SK-N-SH (cell line): ENCODE data around the gene BRWD1. TPM values are rescaled to one million over a fixed set of nuclear protein-coding genes. Genes with fewer than 3 reads are reported as not detected.

Experiments
- CTCF ChIA-PET: fragments of 300-600, 350-600 bp; formaldehyde crosslinking; extraction: SDS; loops from one replicate; lab custom pipeline; 2021; lab: Yijun Ruan, JAX
- POLR2A ChIA-PET: fragments of 350-600 bp; sonication (Branson Sonifier 250); formaldehyde crosslinking; extraction: SDS; loops from one replicate; lab custom pipeline; 2020; ENCODE audit warnings: antibody characterized with exemption, inconsistent platforms; lab: Yijun Ruan, JAX
- DNase-seq: peaks from one replicate; pipeline ENCODE4 v3.0.0; 2012
- H2AFZ ChIP-seq: fragments of 200-600 bp; sonication (generic); 2 replicates; pipeline ENCODE4 v1.8.1; 2016; ENCODE audit warnings: antibody characterized with exemption, mild to moderate bottlenecking, low read depth
- H3F3A ChIP-seq: fragments of 200-600 bp; sonication (generic); replicated peaks from 2 replicates; pipeline ENCODE3; 2016; ENCODE audit warnings: antibody characterized with exemption, mild to moderate bottlenecking; ENCODE audit not compliant: insufficient read depth
- H3K27ac ChIP-seq, 2 experiments: fragments of 200-500 bp in 1 of 2; fragments of 200-600 bp in 1 of 2; sonication (Bioruptor generic) in 1 of 2; sonication (generic), shearing (Covaris generic) in 1 of 2; 2 replicates each; pipeline versions ENCODE4 v1.5.1 to v1.6.1; 2014 to 2016; ENCODE audit warnings: low read depth in 2 of 2, inconsistent platforms in 1 of 2, low read length in 1 of 2, mild to moderate bottlenecking in 1 of 2, mixed read lengths in 1 of 2
- H3K27me3 ChIP-seq: fragments of 200-600 bp; sonication (generic), shearing (Covaris generic); 2 replicates; pipeline ENCODE4 v1.6.1; 2016; ENCODE audit warnings: mixed run types; ENCODE audit not compliant: insufficient read depth
- H3K36me3 ChIP-seq, 2 experiments: fragments of 200-500 bp in 1 of 2; fragments of 200-600 bp in 1 of 2; sonication (Bioruptor generic) in 1 of 2; sonication (generic) in 1 of 2; replicated peaks in 1 of 2; 2 replicates each; pipeline versions ENCODE3 to v1.5.1; 2014 to 2016; ENCODE audit warnings: low read length in 1 of 2, mild to moderate bottlenecking in 1 of 2; ENCODE audit not compliant: insufficient read depth in 2 of 2, control insufficient read depth in 1 of 2
- H3K4me1 ChIP-seq, 2 experiments: fragments of 200-500 bp in 1 of 2; fragments of 200-600 bp in 1 of 2; sonication (Bioruptor generic) in 1 of 2; sonication (generic), shearing (Covaris generic) in 1 of 2; 2 replicates each; pipeline versions ENCODE4 v1.5.1 to v1.6.1; 2014 to 2016; ENCODE audit warnings: low read depth in 1 of 2, low read length in 1 of 2, mixed run types in 1 of 2; ENCODE audit not compliant: insufficient read depth in 2 of 2, control insufficient read depth in 1 of 2
- H3K4me2 ChIP-seq: fragments of 200-600 bp; sonication (generic), shearing (Covaris generic); 2 replicates; pipeline ENCODE4 v1.6.1; 2017; ENCODE audit warnings: mixed run types
- H3K4me3 ChIP-seq, 2 experiments: fragments of 200-500 bp in 1 of 2; fragments of 200-600 bp in 1 of 2; sonication (Bioruptor generic) in 1 of 2; sonication (generic), shearing (Covaris generic) in 1 of 2; 2 replicates each; pipeline versions ENCODE4 v1.5.1 to v1.8.1; 2014 to 2016; ENCODE audit warnings: low read depth in 2 of 2, inconsistent platforms in 1 of 2, low read length in 1 of 2, mild to moderate bottlenecking in 1 of 2, mixed read lengths in 1 of 2, moderate library complexity in 1 of 2
- H3K79me2 ChIP-seq: fragments of 200-600 bp; sonication (generic); 2 replicates; pipeline ENCODE4 v1.8.1; 2017; ENCODE audit warnings: mild to moderate bottlenecking; ENCODE audit not compliant: insufficient read depth
- H3K9ac ChIP-seq: fragments of 200-600 bp; sonication (generic); 2 replicates; pipeline ENCODE4 v1.6.1; 2017; ENCODE audit warnings: mixed run types
- H3K9me2 ChIP-seq: fragments of 200-600 bp; sonication (generic); 2 replicates; pipeline ENCODE4 v1.6.1; 2017; ENCODE audit warnings: mixed run types
- H3K9me3 ChIP-seq: fragments of 200-600 bp; sonication (generic); 2 replicates; pipeline ENCODE4 v1.6.1; 2017; ENCODE audit warnings: mixed run types, mild to moderate bottlenecking, moderate library complexity
- H4K20me1 ChIP-seq: fragments of 200-600 bp; sonication (generic); 2 replicates; pipeline ENCODE4 v1.6.1; 2017; ENCODE audit warnings: mild to moderate bottlenecking, mixed run types; ENCODE audit not compliant: insufficient read depth
- FOXJ3 ChIP-seq: sonication (generic); formaldehyde crosslinking; IDR thresholded peaks from 2 replicates; pipeline ENCODE4 v1.5.1; 2020; ENCODE audit warnings: mild to moderate bottlenecking, missing genetic modification reagents
- GABPA ChIP-seq: IDR thresholded peaks from 2 replicates; pipeline ENCODE4 v1.4.0; 2012; ENCODE audit warnings: low read depth, mild to moderate bottlenecking
- GATA2 ChIP-seq: sonication (generic); formaldehyde crosslinking; IDR thresholded peaks from 2 replicates; pipeline ENCODE4 v1.5.0; 2020; ENCODE audit warnings: mild to moderate bottlenecking, missing genetic modification reagents
- IRF3 ChIP-seq: fragments of 150-350 bp; IDR thresholded peaks from 2 replicates; pipeline ENCODE4 v1.6.1; 2016; ENCODE audit warnings: mild to moderate bottlenecking, low read depth, low read length
- MAX ChIP-seq: IDR thresholded peaks from 2 replicates; pipeline ENCODE4 v1.4.0; 2012; ENCODE audit warnings: low read depth
- MXI1 ChIP-seq: IDR thresholded peaks from 2 replicates; pipeline ENCODE4 v1.6.1; 2012; ENCODE audit warnings: mild to moderate bottlenecking, low read depth, low read length, improper control_type of control experiment
- NFIC ChIP-seq: IDR thresholded peaks from 2 replicates; pipeline ENCODE4 v1.4.0; 2012; ENCODE audit warnings: borderline replicate concordance
- RCOR1 ChIP-seq: fragments of 150-350 bp; IDR thresholded peaks from 2 replicates; pipeline ENCODE4 v1.6.1; 2017; ENCODE audit warnings: antibody characterized with exemption, low read length
- RXRA ChIP-seq: IDR thresholded peaks from 2 replicates; pipeline ENCODE4 v1.4.0; 2012; ENCODE audit warnings: low read depth, mild to moderate bottlenecking, borderline replicate concordance
- TAF1 ChIP-seq: IDR thresholded peaks from 2 replicates; pipeline ENCODE4 v1.6.1; 2012; ENCODE audit warnings: low read depth, mild to moderate bottlenecking, low read length, moderate library complexity, borderline replicate concordance
- TCF12 ChIP-seq: IDR thresholded peaks from 2 replicates; pipeline ENCODE4 v1.4.0; 2012
- TEAD4 ChIP-seq: IDR thresholded peaks from 2 replicates; pipeline ENCODE4 v1.4.0; 2012; ENCODE audit warnings: mild to moderate bottlenecking, borderline replicate concordance; ENCODE audit not compliant: insufficient read depth
- ZBTB33 ChIP-seq: IDR thresholded peaks from 2 replicates; pipeline ENCODE4 v1.4.0; 2012; ENCODE audit warnings: low read depth, borderline replicate concordance
- WGBS: methylation state at CpG from one replicate; pipeline ENCODE4 v1.1.6; 2017; ENCODE audit warnings: low lambda C conversion rate; 5-methylcytosine and 5-hydroxymethylcytosine counted together
- polyA plus RNA-seq, 3 experiments: library from polyadenylated mRNA; depleted of rRNA; stranded (reverse); fragments of >200 nt; gene quantifications; 2 replicates each; pipeline ENCODE4 v1.2.3, GENCODE V29; 2012

BRWD1 gene
- polyA plus RNA-seq, 1 of the 3 experiments (the other 2 are of a cell fraction): 7.9 TPM

GRCh38 chr21:39142972-39143371 lies 170.5 kb downstream of the BRWD1 start:
- no peak for DNase-seq
- POLR2A ChIA-PET: no interaction called here
- no peak for TF ChIP-seq RXRA
- no peak for TF ChIP-seq GABPA
- no peak for TF ChIP-seq IRF3
- TF ChIP-seq GATA2 (CRISPR knock-in tag): no peak
- no peak for TF ChIP-seq ZBTB33
- TF ChIP-seq, all 33 proteins: peak for 0
- CTCF ChIA-PET: interaction anchor here (0.7 to 1.4 kb wide), 3 partner anchors 9 to 409 kb away, joined by 3 to 4 read pairs (median 3); no protein-coding TSS in a partner anchor
- H3K79me2 ChIP-seq: no peaks in the 10 kb centered on the region
- peaks cover 0 to 12% of the 10 kb centered on the region in 2 experiments; a peak in 1 of 4 replicates for H3K4me1 ChIP-seq
- H3F3A ChIP-seq: no peaks in the 10 kb centered on the region
- H3K27me3 ChIP-seq: no peaks in the 10 kb centered on the region
- H3K9me3 ChIP-seq: no peaks in the 10 kb centered on the region
- no peak overlapping the region for H3K27ac ChIP-seq
- no peaks in the 10 kb centered on the region for H4K20me1 ChIP-seq
- 77% methylated on average over 3 of the region's 3 CpGs for WGBS
- H3K4me2 ChIP-seq: no peak overlapping the region
- no peaks in the 10 kb centered on the region for H3K9me2 ChIP-seq
- H3K36me3 ChIP-seq: no peaks in the 10 kb centered on the region
- H3K9ac ChIP-seq: no peak overlapping the region
- no peak overlapping the region for H3K4me3 ChIP-seq
- no peak overlapping the region for H2AFZ ChIP-seq

GRCh38 chr21:39141502-39141901 lies 171.9 kb downstream of the BRWD1 start:
- peak; percentile 57 for DNase-seq
- TF ChIP-seq MAX: no peak
- TF ChIP-seq TAF1: no peak
- TF ChIP-seq MXI1: peak; percentile 80; the same call in 1 of the 2 replicates
- TF ChIP-seq TCF12: peak; percentile 76
- TF ChIP-seq TEAD4: no peak
- peak; percentile 84 for TF ChIP-seq GATA2 (CRISPR knock-in tag)
- no peak for TF ChIP-seq NFIC
- TF ChIP-seq FOXJ3 (CRISPR knock-in tag): 0 out of 2 replicates have a peak, but pooled peaks have one; percentile 30
- TF ChIP-seq RCOR1: peak; percentile 54; the same call in 1 of the 2 replicates
- TF ChIP-seq, all 33 proteins: peak for 5
- Histone ChIP-seq H3K4me1 (peaks cover 3 to 25% of the 10 kb centered on the region in 2 experiments; a peak in 1 of 4 replicates), H3K9me3 (no peaks in the 10 kb centered on the region), H3K27me3 (no peaks in the 10 kb centered on the region), H3K4me2 (no peak overlapping the region), H3K9ac (no peak overlapping the region), H4K20me1 (no peaks in the 10 kb centered on the region), H3K9me2 (no peaks in the 10 kb centered on the region), H3F3A (no peaks in the 10 kb centered on the region), H3K27ac (peak overlapping the region in 1 of 2 experiments; percentile 73; a peak in 2 of 4 replicates), H3K79me2 (no peaks in the 10 kb centered on the region), H2AFZ (no peak overlapping the region), H3K4me3 (no peak overlapping the region), H3K36me3 (no peaks in the 10 kb centered on the region)
- 51% methylated on average over 3 of the region's 3 CpGs for WGBS
- ChIA-PET POLR2A (interaction anchor here (0.8 kb wide), 1 partner anchor 331 kb away, joined by 3 read pairs; no protein-coding TSS in a partner anchor), CTCF (interaction anchor here (0.9 to 7.7 kb wide), 9 partner anchors 16 to 430 kb away, joined by 3 to 104 read pairs (median 6); no protein-coding TSS in a partner anchor)
